Thoracic aorta (tissue), 2 donors: ENCODE results near the gene DDI2. TPM values are rescaled to one million over a fixed set of nuclear protein-coding genes. Genes with fewer than 3 reads are reported as not detected.

Experiments used
- ATAC-seq: fragments of 150-250 bp; one replicate; pipeline ENCODE4 v1.8.0; 2017; ENCODE audit warnings: low read depth; ENCODE audit not compliant: insufficient number of reproducible peaks, low FRiP score
- DNase-seq: peaks from one replicate; pipeline ENCODE4 v3.0.0-alpha.2; 2020; ENCODE audit warnings: low spot score
- H3K27ac ChIP-seq, 2 donors: fragments of 200-600 bp; sonication (generic); 1 replicate in 1 of 2; 2 replicates in 1 of 2; pipeline ENCODE4 v1.5.1; 2016; ENCODE audit warnings: mild to moderate bottlenecking in 2 of 2, moderate library complexity in 2 of 2
- H3K27me3 ChIP-seq: fragments of 200-600 bp; sonication (generic); replicated peaks from 2 replicates; pipeline ENCODE4 v1.6.0; 2016; ENCODE audit warnings: mild to moderate bottlenecking; ENCODE audit not compliant: insufficient read depth
- H3K36me3 ChIP-seq: fragments of 200-600 bp; sonication (generic); one replicate; pipeline ENCODE4 v1.5.1; 2016
- H3K4me1 ChIP-seq, 2 donors: fragments of 200-600 bp; sonication (generic); 1 replicate in 1 of 2; 2 replicates in 1 of 2; pipeline versions ENCODE4 v1.5.1 to v1.6.0; 2016; ENCODE audit warnings: low read depth in 2 of 2, mild to moderate bottlenecking in 1 of 2; ENCODE audit not compliant: control insufficient read depth in 1 of 2
- H3K4me3 ChIP-seq: fragments of 200-600 bp; sonication (generic); 2 replicates; pipeline ENCODE4 v1.5.1; 2016; ENCODE audit warnings: mild to moderate bottlenecking
- H3K9me3 ChIP-seq: fragments of 200-600 bp; sonication (generic); 2 replicates; pipeline ENCODE4 v1.5.1; 2016
- CTCF ChIP-seq: fragments of 200-600 bp; sonication (generic); IDR thresholded peaks from one replicate; pipeline ENCODE4 v1.5.1; 2019; ENCODE audit warnings: antibody characterized with exemption
- total RNA-seq, 2 donors: library from RNA; depleted of rRNA; stranded (reverse); fragments of >200 nt; gene quantifications; one replicate each; pipeline versions ENCODE4 v1.1.0 to v1.2.3, GENCODE V29; 2016

DDI2 gene
- total RNA-seq, 2 donors from 2014 or later, result 19.6 to 37.5 TPM

- no peak for DNase-seq
- Histone ChIP-seq H3K9me3 (no peaks in the 10 kb centered on the region), H3K27me3 (no peaks in the 10 kb centered on the region), H3K27ac (no peak overlapping the region), H3K36me3 (no peaks in the 10 kb centered on the region), H3K4me1 (peaks cover 18 to 57% of the 10 kb centered on the region in 2 donors), H3K4me3 (no peak overlapping the region)
- TF ChIP-seq CTCF, result no peak
- no peak for ATAC-seq
Measured at GRCh38 chr1:15706751-15707150, 89.5 kb downstream of the DDI2 start.

DNA sequence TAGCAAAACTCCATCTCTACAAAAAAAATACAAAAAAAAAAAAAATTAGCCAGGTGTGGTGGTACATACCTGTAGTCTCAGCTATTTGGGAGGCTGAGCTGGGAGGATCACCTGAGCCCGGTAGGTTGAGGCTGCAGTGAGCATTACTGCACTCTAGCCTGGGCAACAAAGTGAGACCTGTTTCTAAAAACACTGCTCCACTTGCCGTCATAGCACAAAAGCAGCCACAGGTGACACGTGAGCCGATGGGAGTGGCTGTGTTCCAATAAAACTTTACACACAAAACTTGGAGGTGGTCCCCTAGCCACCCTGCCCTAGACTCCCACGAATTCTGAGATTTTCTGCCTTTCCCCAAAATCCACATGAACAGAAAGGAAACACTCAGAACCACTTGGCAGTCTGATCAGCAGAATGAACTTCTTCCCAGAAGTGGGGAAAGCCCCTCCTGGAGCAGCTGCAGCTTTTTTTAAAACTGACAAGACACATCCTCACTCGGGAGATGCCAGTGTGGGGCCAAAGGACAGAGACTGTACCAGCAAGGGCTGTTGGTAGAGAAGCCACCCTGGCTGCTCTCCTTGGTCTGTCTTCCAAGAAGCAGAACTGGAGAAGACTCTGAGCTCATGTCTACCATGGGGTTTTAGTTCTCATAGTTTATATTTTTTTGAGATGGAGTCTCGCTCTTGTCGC lies 90.1 kb downstream of the DDI2 start:
- Histone ChIP-seq H3K27ac (no peak overlapping the region), H3K36me3 (no peaks in the 10 kb centered on the region), H3K27me3 (no peaks in the 10 kb centered on the region), H3K4me1 (peaks cover 18 to 51% of the 10 kb centered on the region in 2 donors), H3K4me3 (no peak overlapping the region), H3K9me3 (no peaks in the 10 kb centered on the region)
- no peak for ATAC-seq
- no peak for TF ChIP-seq CTCF
- no peak for DNase-seq

DNA sequence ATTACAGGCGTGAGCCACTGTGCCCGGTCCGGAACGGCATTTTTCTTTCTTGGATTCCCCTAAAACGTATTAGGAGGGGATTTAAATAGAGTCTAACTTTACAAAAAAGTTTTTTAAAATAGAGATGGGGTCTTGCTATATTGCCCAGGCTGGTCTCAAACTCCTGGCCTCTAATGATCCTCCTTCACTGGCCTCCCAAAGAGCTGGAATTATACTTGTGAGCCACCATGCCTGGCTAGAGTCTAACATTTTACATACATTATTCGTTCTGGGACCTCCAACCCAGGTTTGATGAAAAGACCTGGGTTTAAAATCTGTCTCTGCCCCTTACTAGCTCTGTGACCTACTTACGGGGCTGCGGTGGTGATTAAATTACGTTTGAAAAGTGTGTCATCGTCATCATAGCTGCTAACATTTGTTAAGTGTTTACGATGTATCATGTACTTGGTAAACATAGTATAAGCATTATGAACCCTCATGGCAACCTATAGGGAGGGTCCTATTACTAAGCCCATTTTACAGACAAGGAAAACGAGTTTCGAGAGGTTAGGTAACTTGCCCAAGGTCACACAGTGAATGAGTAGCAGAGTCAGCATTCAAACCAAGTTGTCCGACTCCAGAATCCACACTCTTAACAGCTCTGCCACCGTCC lies 91.4 kb downstream of the DDI2 start:
- Histone ChIP-seq H3K4me1 (peaks cover 10 to 41% of the 10 kb centered on the region in 2 donors), H3K27ac (no peak overlapping the region), H3K9me3 (no peaks in the 10 kb centered on the region), H3K4me3 (no peak overlapping the region), H3K36me3 (no peaks in the 10 kb centered on the region), H3K27me3 (no peaks in the 10 kb centered on the region)
- DNase-seq (no peak), ATAC-seq (no peak)
- TF ChIP-seq CTCF, result no peak

- DNase-seq, result no peak
- Histone ChIP-seq H3K36me3 (no peaks in the 10 kb centered on the region), H3K27ac (no peak overlapping the region), H3K4me3 (no peak overlapping the region), H3K27me3 (no peaks in the 10 kb centered on the region), H3K9me3 (no peaks in the 10 kb centered on the region), H3K4me1 (peaks cover 11 to 41% of the 10 kb centered on the region in 2 donors)
- no peak for TF ChIP-seq CTCF
- no peak for ATAC-seq
Measured at GRCh38 chr1:15709226-15709625, 92.0 kb downstream of the DDI2 start.

GRCh38 chr1:15712168-15712567 lies 94.9 kb downstream of the DDI2 start:
- H3K9me3 ChIP-seq, result no peaks in the 10 kb centered on the region
- peaks cover 13 to 25% of the 10 kb centered on the region in 2 donors for H3K4me1 ChIP-seq
- H3K36me3 ChIP-seq, result peaks cover 10% of the 10 kb centered on the region
- H3K27me3 ChIP-seq, result no peaks in the 10 kb centered on the region
- ATAC-seq (no peak), DNase-seq (no peak)
- no peak overlapping the region for H3K27ac ChIP-seq
- H3K4me3 ChIP-seq, result no peak overlapping the region
- TF ChIP-seq CTCF, result no peak
